Naive thymus-derived CD4-positive, alpha-beta T cell (primary cell): ENCODE data around the gene ZNF445. TPM values are rescaled to one million over a fixed set of nuclear protein-coding genes. Genes with fewer than 3 reads are reported as not detected.
"Not testable (repeated sequence)": the region's sequence is repeated elsewhere in the genome, so short reads cannot be mapped to it uniquely, and the experiment has no call there.

Experiments used
- ATAC-seq: fragments of 150-1000 bp; cut with Tn5 transposase; 2 replicates; pipeline ENCODE4 v1.10.0; 2021; ENCODE audit warnings: mild to moderate bottlenecking, moderate library complexity
- CTCF ChIA-PET: fragments of 350-600 bp; sonication (Branson Sonifier 250); formaldehyde crosslinking; loops from one replicate; lab custom pipeline; 2021; ENCODE audit warnings: antibody characterized with exemption; lab: Charles Lee
- POLR2A ChIA-PET: fragments of 350-600 bp; sonication (Branson Sonifier 250); formaldehyde crosslinking; loops from one replicate; lab custom pipeline; 2021; ENCODE audit warnings: antibody characterized with exemption, inconsistent platforms; lab: Charles Lee
- DNase-seq, 9 donors: peaks; one replicate each; pipeline versions ENCODE4 v3.0.0 to v3.0.0-alpha.2; 2020 to 2022; ENCODE audit warnings: mixed read lengths in 1 of 9
- H3K27ac ChIP-seq: one replicate; pipeline ENCODE4 v1.7.0; 2013; ENCODE audit warnings: mild to moderate bottlenecking, low read depth, low read length, moderate library complexity
- H3K27me3 ChIP-seq, 2 donors: one replicate each; pipeline ENCODE4 v1.7.0; 2013; ENCODE audit warnings: low read length in 2 of 2, mild to moderate bottlenecking in 2 of 2, moderate library complexity in 2 of 2; ENCODE audit not compliant: control insufficient read depth in 2 of 2, insufficient read depth in 2 of 2
- H3K36me3 ChIP-seq, 3 experiments: 1 replicate in 2 of 3; 2 replicates in 1 of 3; pipeline ENCODE4 v1.7.0; 2013; ENCODE audit warnings: low read length in 3 of 3, mild to moderate bottlenecking in 3 of 3, moderate library complexity in 1 of 3; ENCODE audit not compliant: insufficient read depth in 3 of 3, control insufficient read depth in 2 of 3
- H3K4me1 ChIP-seq, 2 donors: one replicate each; pipeline ENCODE4 v1.7.0; 2013; ENCODE audit warnings: low read length in 2 of 2, mild to moderate bottlenecking in 2 of 2, moderate library complexity in 1 of 2; ENCODE audit not compliant: control insufficient read depth in 2 of 2, insufficient read depth in 2 of 2
- H3K4me3 ChIP-seq: 2 replicates; pipeline ENCODE4 v1.7.0; 2013; ENCODE audit warnings: mild to moderate bottlenecking, low read length
- H3K9me3 ChIP-seq, 3 experiments: 1 replicate in 2 of 3; 2 replicates in 1 of 3; pipeline ENCODE4 v1.7.0; 2013; ENCODE audit warnings: low read length in 3 of 3; ENCODE audit not compliant: control insufficient read depth in 2 of 3
- H3K27ac Mint-ChIP-seq, 9 donors: one replicate each; pipeline ENCODE4 v1.8.0; 2020 to 2022; ENCODE audit warnings: mixed read lengths in 9 of 9, mild to moderate bottlenecking in 8 of 9, moderate library complexity in 5 of 9, inconsistent platforms in 2 of 9
- H3K27me3 Mint-ChIP-seq, 5 donors: one replicate each; pipeline ENCODE4 v1.8.0; 2021 to 2022; ENCODE audit warnings: mixed read lengths in 5 of 5, mild to moderate bottlenecking in 1 of 5
- H3K36me3 Mint-ChIP-seq, 5 donors: one replicate each; pipeline ENCODE4 v1.8.0; 2020 to 2022; ENCODE audit warnings: mixed read lengths in 5 of 5, mild to moderate bottlenecking in 3 of 5, inconsistent platforms in 1 of 5
- H3K4me1 Mint-ChIP-seq, 7 donors: one replicate each; pipeline ENCODE4 v1.8.0; 2020 to 2022; ENCODE audit warnings: mixed read lengths in 7 of 7, mild to moderate bottlenecking in 3 of 7, inconsistent platforms in 1 of 7
- H3K4me3 Mint-ChIP-seq, 10 donors: one replicate each; pipeline ENCODE4 v1.8.0; 2020 to 2022; ENCODE audit warnings: mild to moderate bottlenecking in 10 of 10, mixed read lengths in 10 of 10, moderate library complexity in 6 of 10, inconsistent platforms in 2 of 10
- H3K9me3 Mint-ChIP-seq, 11 donors: one replicate each; pipeline ENCODE4 v1.8.0; 2020 to 2022; ENCODE audit warnings: mixed read lengths in 11 of 11, mild to moderate bottlenecking in 4 of 11, inconsistent platforms in 1 of 11, moderate library complexity in 1 of 11
- intact Hi-C, 2 donors: fragments of 100-400 bp; cut with micrococcal nuclease; formaldehyde crosslinking; loops; one replicate each; pipeline ENCODE4 v1.15.1; 2023
- polyA plus RNA-seq, 2 donors: library from polyadenylated mRNA; unstranded; fragments of 300-500 nt; fragmentation: Illumina TruSeq; gene quantifications; one replicate each; pipeline ENCODE4 v1.2.3, GENCODE V29; 2021
- total RNA-seq, 6 experiments: library from RNA in 5 of 6; stranded (reverse) in 5 of 6; gene quantifications; 1 replicate in 5 of 6; 2 replicates in 1 of 6; pipeline ENCODE4 v1.2.3 and lab custom pipeline; 2021 to 2026

ZNF445 gene
- total and polyA plus RNA-seq, 7 experiments from 2014 or later, result 5.1 to 37.6 (median 17.3) TPM

GRCh38 chr3:44504566-44504965 is 27.1 kb upstream of the ZNF445 start:
- POLR2A ChIA-PET, result no interaction called here
- Mint-ChIP-seq H3K9me3 (peaks cover 19 to 60% (median 38%) of the 10 kb centered on the region in 11 donors), H3K4me1 (peaks cover 16 to 43% (median 35%) of the 10 kb centered on the region in 7 donors), H3K36me3 (peaks cover 43 to 68% (median 64%) of the 10 kb centered on the region in 5 donors), H3K27ac (no peak overlapping the region), H3K4me3 (no peak overlapping the region), H3K27me3 (no peaks in the 10 kb centered on the region)
- no peak for ATAC-seq
- Histone ChIP-seq H3K27ac (no peak overlapping the region), H3K4me3 (no peak overlapping the region), H3K9me3 (peaks cover 4 to 36% (median 20%) of the 10 kb centered on the region in 3 experiments), H3K27me3 (no peaks in the 10 kb centered on the region), H3K36me3 (peaks cover 0 to 35% (median 8%) of the 10 kb centered on the region in 3 experiments), H3K4me1 (peaks cover 6 to 8% of the 10 kb centered on the region in 2 donors)
- CTCF ChIA-PET, result interaction anchor here (0.7 kb wide), 1 partner anchor 26 kb away, joined by 5 read pairs; no protein-coding TSS in a partner anchor
- no peak for DNase-seq
- intact Hi-C loops, result no loop called here

DNA sequence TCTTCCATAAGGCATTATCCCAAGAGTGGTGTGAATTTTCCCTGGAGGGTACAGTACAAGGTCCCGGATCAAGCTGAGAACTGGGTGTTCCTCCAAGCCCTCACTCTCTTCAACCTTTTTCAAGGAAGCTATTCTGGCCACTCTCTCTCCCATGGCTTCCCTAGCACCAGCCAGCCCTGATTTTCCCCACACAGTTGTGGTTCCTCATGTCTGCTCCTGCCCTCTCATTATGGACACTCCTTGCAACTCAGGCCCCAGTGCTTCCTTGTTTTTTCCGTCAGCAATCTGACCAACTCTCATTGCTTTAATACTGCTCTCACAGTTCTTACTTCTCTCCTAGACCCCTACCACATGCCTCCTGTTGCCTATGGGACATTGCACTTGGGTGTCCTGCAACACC is 25.7 kb upstream of the ZNF445 start:
- H3K4me1 ChIP-seq, result not testable (repeated sequence)
- H3K9me3 Mint-ChIP-seq, result peaks cover 27 to 74% (median 46%) of the 10 kb centered on the region in 11 donors

DNA sequence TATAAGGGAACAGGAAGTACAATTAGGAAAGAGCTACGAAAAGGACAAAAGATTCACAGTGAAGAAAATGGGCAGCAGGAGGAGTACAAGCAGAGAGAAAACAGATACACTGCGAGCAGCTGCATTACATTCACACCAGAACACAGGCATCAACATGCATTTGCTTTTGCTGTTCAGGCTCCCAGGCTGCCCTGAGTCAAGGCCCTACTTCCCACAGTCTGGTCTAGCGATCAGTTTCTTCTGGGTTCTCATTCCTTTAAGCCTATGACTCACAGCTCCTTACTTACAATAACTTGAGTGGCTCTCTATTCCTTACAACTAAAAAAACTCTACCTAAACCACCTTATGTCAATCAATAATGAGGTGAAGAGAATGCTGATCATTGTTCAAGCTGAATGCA is 24.5 kb upstream of the ZNF445 start:
- CTCF ChIA-PET, result no interaction called here

More for the DNA sequence above, 25.7 kb upstream of the ZNF445 start:
- Mint-ChIP-seq H3K4me1 (peaks cover 5 to 29% (median 21%) of the 10 kb centered on the region in 7 donors), H3K36me3 (peaks cover 52 to 82% (median 75%) of the 10 kb centered on the region in 5 donors), H3K4me3 (peak overlapping the region in 1 of 10 donors; percentile 3)
- H3K27ac ChIP-seq, ATAC-seq, H3K27me3 ChIP-seq, DNase-seq, H3K27me3 Mint-ChIP-seq, CTCF ChIA-PET, H3K27ac Mint-ChIP-seq, H3K4me3 ChIP-seq, intact Hi-C loops: not testable (repeated sequence)
- peaks cover 4 to 50% (median 32%) of the 10 kb centered on the region in 3 experiments for H3K9me3 ChIP-seq
- POLR2A ChIA-PET, result interaction anchor here (1.6 kb wide), 1 partner anchor 8 kb away, joined by 3 read pairs; no protein-coding TSS in a partner anchor
- peaks cover 0 to 47% (median 13%) of the 10 kb centered on the region in 3 experiments for H3K36me3 ChIP-seq

DNA sequence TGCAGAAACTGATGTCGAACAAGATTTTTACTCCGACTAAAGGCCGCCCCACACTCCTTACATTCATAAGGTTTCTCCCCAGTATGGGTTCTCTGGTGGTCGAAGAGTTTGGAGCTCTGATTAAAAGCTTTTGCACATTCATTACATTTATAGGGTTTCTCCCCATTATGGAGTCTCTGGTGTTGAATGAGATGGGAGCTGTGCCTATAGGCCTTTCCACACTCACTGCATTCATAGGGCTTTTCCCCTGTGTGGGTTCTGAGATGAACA is 22.4 kb upstream of the ZNF445 start:
- H3K9me3 ChIP-seq, result peaks cover 4 to 74% (median 32%) of the 10 kb centered on the region in 3 experiments
- H3K4me3 ChIP-seq, H3K27ac Mint-ChIP-seq, POLR2A ChIA-PET, H3K4me3 Mint-ChIP-seq, ATAC-seq, H3K27me3 Mint-ChIP-seq, CTCF ChIA-PET, H3K4me1 ChIP-seq, intact Hi-C loops, H3K27me3 ChIP-seq, H3K27ac ChIP-seq, DNase-seq: not testable (repeated sequence)
- Mint-ChIP-seq H3K36me3 (peaks cover 51 to 85% (median 77%) of the 10 kb centered on the region in 5 donors), H3K4me1 (peaks cover 0 to 10% (median 1%) of the 10 kb centered on the region in 7 donors), H3K9me3 (peaks cover 27 to 91% (median 52%) of the 10 kb centered on the region in 11 donors)
- peaks cover 0 to 59% (median 13%) of the 10 kb centered on the region in 3 experiments for H3K36me3 ChIP-seq

More for the DNA sequence above, 24.5 kb upstream of the ZNF445 start:
- POLR2A ChIA-PET, result interaction anchor here (1.6 kb wide), 1 partner anchor 9 kb away, joined by 3 read pairs; no protein-coding TSS in a partner anchor
- Histone ChIP-seq H3K4me3 (no peak overlapping the region), H3K36me3 (peaks cover 0 to 50% (median 13%) of the 10 kb centered on the region in 3 experiments), H3K27ac (no peak overlapping the region), H3K9me3 (peaks cover 4 to 59% (median 32%) of the 10 kb centered on the region in 3 experiments), H3K4me1 (no peaks in the 10 kb centered on the region), H3K27me3 (no peaks in the 10 kb centered on the region)
- H3K4me1 Mint-ChIP-seq, result peaks cover 3 to 22% (median 13%) of the 10 kb centered on the region in 7 donors
- peaks cover 58 to 89% (median 82%) of the 10 kb centered on the region in 5 donors for H3K36me3 Mint-ChIP-seq
- peaks cover 27 to 85% (median 52%) of the 10 kb centered on the region in 11 donors for H3K9me3 Mint-ChIP-seq
- ATAC-seq, result no peak
- no peak for DNase-seq
- intact Hi-C loops, result no loop called here
- H3K27ac Mint-ChIP-seq, result no peak overlapping the region
- H3K27me3 Mint-ChIP-seq, result no peaks in the 10 kb centered on the region
- no peak overlapping the region for H3K4me3 Mint-ChIP-seq

DNA sequence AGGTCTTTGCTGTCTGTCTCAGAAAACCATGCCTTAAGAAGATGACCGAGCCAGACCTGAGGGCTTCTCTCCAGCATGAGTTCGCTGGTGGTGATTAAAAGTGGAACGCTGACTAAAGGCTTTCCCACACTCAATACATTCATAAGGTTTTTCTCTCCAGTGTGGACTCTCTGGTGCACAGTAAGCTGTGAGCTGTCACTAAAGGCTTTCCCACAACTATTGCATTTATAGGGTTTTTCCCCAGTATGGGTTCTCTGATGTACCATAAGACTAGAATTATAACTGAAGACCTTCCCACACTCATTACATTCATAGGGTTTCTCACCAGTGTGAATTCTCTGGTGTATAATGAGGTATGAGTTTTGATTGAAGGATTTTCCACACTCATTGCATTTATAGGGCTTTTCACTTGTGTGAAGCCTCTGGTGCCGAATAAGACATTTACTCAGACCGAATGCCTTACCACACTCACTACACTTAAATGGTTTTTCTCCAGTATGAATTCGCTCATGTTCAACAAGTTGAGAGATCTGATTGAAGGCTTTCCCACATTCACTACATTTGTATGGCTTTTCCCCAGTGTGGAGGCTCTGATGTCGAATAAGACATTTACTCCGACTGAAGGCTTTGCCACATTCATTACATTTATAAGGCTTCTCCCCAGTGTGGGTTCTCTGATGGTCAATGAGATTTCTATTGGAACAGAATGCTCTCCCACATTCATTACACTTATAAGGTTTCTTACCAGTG is 21.9 kb upstream of the ZNF445 start:
- no peak overlapping the region for H3K27ac ChIP-seq
- Mint-ChIP-seq H3K27me3 (no peaks in the 10 kb centered on the region), H3K9me3 (peaks cover 27 to 96% (median 53%) of the 10 kb centered on the region in 11 donors), H3K4me3 (no peak overlapping the region), H3K27ac (no peak overlapping the region), H3K4me1 (peaks cover 0 to 10% (median 1%) of the 10 kb centered on the region in 7 donors), H3K36me3 (peaks cover 51 to 90% (median 81%) of the 10 kb centered on the region in 5 donors)
- no peaks in the 10 kb centered on the region for H3K4me1 ChIP-seq
- intact Hi-C loops, result no loop called here
- no peaks in the 10 kb centered on the region for H3K27me3 ChIP-seq
- no peak overlapping the region for H3K4me3 ChIP-seq
- ATAC-seq (no peak), DNase-seq (no peak)
- H3K36me3 ChIP-seq, result peaks cover 0 to 59% (median 13%) of the 10 kb centered on the region in 3 experiments
- CTCF ChIA-PET, result no interaction called here
- POLR2A ChIA-PET, result no interaction called here
- H3K9me3 ChIP-seq, result peaks cover 4 to 77% (median 34%) of the 10 kb centered on the region in 3 experiments

DNA sequence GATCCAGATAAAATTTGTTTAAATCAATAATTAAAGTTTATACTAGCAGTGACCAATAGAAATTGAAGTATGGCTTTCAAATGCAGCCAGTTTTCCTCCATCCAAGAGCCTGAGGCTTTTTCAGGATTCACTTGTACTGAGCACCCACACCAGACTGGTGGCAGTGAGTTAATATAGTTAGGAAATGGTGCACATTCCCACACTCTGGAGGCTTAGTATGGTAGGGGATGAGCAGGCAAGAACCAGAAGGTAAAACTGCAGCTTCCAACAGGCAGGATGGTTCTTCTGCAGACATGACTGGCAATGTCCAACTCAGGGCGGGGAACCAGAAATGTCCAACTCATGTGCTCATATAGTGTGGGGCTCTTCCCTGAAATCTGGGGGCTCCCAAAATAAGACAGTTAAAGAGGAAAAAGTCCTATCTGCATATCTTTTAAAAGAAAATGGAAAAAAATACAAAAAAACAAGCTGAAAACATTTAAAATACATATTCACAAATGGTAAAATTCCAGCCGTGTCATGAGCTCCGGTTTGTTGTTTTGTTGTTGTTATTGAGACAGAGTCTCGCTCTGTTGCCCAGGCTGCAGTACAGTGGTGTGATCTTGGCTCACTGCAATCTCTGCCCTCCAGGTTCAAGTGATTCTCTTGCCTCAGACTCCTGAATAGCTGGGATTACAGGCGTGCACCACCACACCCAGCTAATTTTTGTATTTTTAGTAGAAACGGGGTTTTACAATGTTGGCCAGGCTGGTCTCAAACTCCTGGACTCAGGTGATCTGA is 18.4 kb upstream of the ZNF445 start:
- Histone ChIP-seq H3K27me3 (no peaks in the 10 kb centered on the region), H3K4me1 (no peaks in the 10 kb centered on the region), H3K4me3 (no peak overlapping the region), H3K9me3 (peaks cover 3 to 77% (median 28%) of the 10 kb centered on the region in 3 experiments), H3K36me3 (peaks cover 0 to 40% (median 7%) of the 10 kb centered on the region in 3 experiments), H3K27ac (no peak overlapping the region)
- Mint-ChIP-seq H3K27me3 (no peaks in the 10 kb centered on the region), H3K36me3 (peaks cover 36 to 86% (median 80%) of the 10 kb centered on the region in 5 donors), H3K4me3 (no peak overlapping the region), H3K9me3 (peaks cover 15 to 100% (median 60%) of the 10 kb centered on the region in 11 donors), H3K27ac (no peak overlapping the region), H3K4me1 (peaks cover 0 to 1% (median 0%) of the 10 kb centered on the region in 7 donors)
- intact Hi-C loops, result no loop called here
- ChIA-PET POLR2A (no interaction called here), CTCF (no interaction called here)
- ATAC-seq (no peak), DNase-seq (no peak)
